GM13976 (cell line): ENCODE results near the gene GSDME.

Source experiments
- DNase-seq: peaks from one replicate; pipeline ENCODE4 v3.0.0; 2012; ENCODE audit warnings: low spot score
- CTCF ChIP-seq: IDR thresholded peaks from 2 replicates; pipeline ENCODE4 v1.5.1; 2012; ENCODE audit warnings: borderline replicate concordance, mild to moderate bottlenecking; ENCODE audit not compliant: insufficient read depth; ENCODE audit errors: extremely low read depth, missing control alignments, control extremely low read depth
- in situ Hi-C: fragments of 300-500 bp; cut with MboI; formaldehyde crosslinking; loops from one replicate; pipeline ENCODE4 v1.12.0; 2022; ENCODE audit warnings: low sequenced_read_pairs, mixed read lengths, inconsistent platforms; ENCODE audit not compliant: unreplicated experiment

Gene GSDME

GRCh38 chr7:24764972-24765744, 7.9 kb upstream of the GSDME start:
- in situ Hi-C loops = no loop called here
- DNase-seq = no peak

GRCh38 chr7:24764011-24764410, 6.7 kb upstream of the GSDME start:
- in situ Hi-C loops = no loop called here
- DNase-seq = no peak
- TF ChIP-seq CTCF = no peak

More at GRCh38 chr7:24764972-24765744, 7.9 kb upstream of the GSDME start:
- TF ChIP-seq CTCF = no peak

- no peak for TF ChIP-seq CTCF
- in situ Hi-C loops = no loop called here
- DNase-seq = no peak
Measured at GRCh38 chr7:24763303-24763901, 6.1 kb upstream of the GSDME start.

GRCh38 chr7:24762771-24763170, 5.5 kb upstream of the GSDME start:
- no peak for DNase-seq
- in situ Hi-C loops = no loop called here
- no peak for TF ChIP-seq CTCF

- no peak for DNase-seq
- no peak for TF ChIP-seq CTCF
- in situ Hi-C loops = no loop called here
Measured at GRCh38 chr7:24760968-24761367, 3.7 kb upstream of the GSDME start.

GRCh38 chr7:24756545-24757352, 515 bp downstream of the GSDME start:
- no peak for TF ChIP-seq CTCF
- in situ Hi-C loops = no loop called here
- peak; percentile 65 for DNase-seq
